GM19438 (cell line): ENCODE results near the gene ETFA.

Source experiments
- ATAC-seq: cut with Tn5 transposase; IDR thresholded peaks from one replicate; pipeline ENCODE4 v1.9.1; 2021; ENCODE audit warnings: low read depth; ENCODE audit not compliant: unreplicated experiment

The ETFA gene

GRCh38 chr15:76340803-76341365 lies 29.6 kb upstream of the ETFA start:
- no peak for ATAC-seq

GRCh38 chr15:76340198-76340802 lies 29.0 kb upstream of the ETFA start:
- no peak for ATAC-seq

DNA sequence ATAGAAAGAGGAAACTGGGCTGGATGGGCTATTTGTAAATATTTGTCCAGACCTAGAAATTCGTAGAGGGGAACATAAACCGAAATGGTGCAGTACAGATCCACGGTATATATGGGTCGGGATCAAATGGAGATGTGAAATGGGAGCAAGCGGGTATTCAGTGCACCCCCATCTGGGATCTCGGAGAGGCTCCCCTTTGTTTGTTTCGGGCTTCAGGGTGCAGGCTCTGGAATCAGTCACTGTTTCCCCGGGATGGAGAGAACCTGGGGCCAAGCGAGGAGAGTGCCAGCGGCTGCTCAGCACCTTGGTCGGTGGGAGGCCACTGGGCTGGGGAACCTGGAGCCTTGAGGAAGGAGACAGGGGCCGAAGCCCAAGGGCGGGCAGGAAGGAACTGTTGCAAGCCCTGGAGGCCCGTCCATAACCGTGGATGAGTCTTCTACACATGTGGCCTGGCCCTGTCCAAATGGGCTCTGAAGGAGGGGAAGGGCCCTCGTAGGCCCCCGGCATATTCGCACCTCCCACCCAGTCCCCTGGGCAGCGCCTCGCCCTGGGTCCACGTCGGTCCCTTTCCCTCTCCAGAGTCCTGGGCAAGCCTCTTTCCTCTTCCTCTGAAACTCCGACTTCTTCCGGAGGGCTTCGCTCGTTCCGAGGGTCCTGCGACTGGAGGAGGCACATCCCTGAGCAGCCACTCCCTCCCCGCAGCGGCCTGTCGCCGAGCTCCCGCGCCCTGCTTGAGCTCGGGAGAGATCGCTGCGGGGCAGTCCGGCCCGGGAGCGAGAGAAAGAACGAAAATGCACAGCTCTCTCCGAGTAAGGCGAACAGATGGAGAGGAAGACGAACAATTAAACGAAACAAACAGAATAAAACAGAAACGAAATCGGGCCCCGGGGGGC lies 28.3 kb upstream of the ETFA start:
- no peak for ATAC-seq

DNA sequence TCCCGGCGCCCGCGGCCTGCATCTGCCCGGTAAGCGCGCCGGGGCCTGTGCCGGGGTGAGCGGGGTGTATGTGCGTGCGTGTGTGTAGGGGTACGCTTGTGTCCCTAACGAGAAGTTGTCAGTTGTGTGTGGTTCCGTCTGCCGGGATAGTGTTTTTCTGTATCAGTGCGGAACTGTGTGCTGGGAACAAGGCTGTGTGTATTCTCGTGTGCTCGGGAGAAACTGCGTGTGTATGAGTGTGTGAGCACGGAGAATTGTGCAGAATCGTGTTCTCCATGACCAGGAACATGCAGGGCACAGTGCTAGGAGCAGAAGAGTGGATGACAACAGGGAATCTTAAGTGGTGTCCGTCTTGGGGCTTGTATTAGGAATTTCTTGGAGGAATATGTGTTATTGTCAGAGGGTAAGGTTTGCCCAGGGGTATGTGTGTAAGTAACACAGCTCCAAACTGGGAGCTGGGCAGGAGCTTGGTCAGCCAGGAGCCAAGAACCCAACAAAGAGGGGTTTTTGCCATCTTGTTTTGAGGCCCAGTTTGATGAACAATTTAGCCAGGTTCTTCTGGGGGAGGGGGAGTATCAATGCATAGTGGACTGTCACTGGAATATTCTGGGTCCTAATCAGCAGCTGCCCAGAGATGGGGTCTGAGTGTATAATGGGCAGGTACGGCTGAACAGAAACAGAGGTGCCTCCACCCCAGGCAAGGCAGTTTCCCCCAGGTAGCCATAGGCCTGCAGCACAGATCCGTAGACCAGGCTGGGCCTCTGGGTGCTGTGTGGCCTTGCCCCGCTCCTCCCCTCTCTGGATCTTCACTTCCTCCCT lies 27.4 kb upstream of the ETFA start:
- ATAC-seq, result no peak

DNA sequence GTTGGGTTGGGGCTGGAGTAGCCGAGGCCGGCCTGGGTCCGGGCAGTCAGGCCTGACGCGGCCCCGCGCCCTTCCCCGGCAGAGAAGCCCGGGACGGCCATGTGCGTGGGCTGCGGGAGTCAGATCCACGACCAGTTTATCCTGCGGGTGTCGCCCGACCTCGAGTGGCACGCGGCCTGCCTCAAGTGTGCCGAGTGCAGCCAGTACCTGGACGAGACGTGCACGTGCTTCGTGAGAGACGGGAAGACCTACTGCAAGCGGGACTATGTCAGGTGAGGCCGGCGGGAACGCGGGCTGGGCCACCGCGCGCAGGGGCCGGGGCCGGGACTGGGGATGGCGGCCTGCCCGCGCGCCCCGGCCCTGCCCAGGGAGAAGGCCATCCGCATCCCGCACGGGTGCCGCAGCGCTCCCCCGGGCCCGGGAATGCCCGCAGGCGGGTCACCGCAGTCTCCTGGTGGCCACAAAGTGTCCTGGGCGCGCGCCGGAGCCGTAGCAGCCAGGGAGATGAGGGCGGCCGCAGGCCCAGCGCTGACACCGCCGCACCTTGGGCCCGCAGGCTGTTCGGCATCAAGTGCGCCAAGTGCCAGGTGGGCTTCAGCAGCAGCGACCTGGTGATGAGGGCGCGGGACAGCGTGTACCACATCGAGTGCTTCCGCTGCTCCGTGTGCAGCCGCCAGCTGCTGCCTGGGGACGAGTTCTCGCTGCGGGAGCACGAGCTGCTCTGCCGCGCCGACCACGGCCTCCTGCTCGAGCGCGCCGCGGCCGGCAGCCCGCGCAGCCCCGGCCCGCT lies 26.6 kb upstream of the ETFA start:
- no peak for ATAC-seq

DNA sequence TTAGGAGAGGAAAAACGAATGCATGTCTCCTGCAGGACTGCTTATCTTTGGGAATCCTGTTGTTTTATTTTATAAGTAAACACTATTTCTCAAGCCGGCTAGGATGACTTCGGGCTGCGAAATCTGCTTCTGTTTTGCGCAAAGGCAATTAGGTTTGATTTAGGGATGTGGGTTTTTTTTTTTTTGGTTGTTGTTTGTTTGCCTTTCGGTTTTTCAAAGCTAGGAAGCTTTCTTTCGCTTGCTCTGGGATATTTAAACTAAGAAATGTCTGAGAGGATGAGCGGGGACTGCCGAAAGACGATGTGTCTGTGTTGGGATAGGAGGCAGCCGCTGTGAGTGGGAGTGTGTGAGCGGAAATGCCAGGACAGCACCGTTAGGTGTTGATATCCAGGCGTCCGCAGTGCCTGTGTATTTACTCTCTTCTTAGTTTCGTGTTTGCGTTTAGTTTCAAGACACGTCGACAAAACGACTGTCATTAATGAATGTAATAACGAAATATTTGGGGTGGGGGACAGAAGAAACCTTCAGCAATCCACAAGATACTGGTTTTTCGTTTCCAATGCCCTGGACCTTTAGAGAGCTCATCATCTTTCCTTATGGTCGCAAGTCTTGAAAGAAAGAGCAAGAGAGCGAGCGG lies 25.9 kb upstream of the ETFA start:
- ATAC-seq, result no peak

DNA sequence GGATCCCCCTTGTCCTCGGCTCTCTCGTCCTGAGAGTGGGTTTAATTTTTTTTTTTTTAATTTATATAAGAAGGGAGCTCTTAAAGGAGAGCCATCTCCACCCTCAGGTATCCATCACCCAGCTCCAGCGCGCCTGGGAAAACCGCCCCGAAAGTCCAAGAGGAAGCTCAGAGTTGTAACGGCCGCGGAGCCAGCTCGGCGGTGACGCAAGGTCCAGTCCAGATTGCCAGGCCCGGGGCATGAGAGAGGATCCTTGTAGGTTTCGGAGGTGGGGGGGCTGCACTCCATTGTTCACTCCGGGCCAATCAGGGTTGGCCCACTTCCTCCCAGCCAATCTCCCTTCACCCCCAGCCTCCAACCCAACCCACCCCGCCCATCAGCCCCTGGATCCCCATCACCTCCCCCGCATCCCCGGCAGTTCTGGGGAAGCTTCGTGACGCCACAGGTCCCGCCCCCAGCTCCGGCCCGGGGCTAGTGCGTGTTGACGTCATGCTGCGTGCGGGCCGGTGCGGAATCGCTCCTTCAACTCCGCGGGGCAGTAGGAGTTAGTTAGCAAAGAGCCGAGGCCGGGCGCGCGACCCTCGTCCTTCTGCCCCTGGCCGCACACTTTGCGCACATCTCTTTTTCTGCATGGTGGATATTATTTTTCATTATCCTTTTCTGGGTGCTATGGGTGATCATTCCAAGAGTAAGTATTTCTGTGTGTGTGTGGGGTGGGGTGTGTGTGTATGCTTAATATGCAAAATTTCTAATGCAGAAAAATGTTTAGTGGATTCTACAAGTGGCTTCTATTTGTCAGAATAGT lies 25.2 kb upstream of the ETFA start, which contains the start of gene ISL2:
TSS of gene ISL2 (plus strand) at position 520 of the 805 bp plus-strand sequence. CDS start at position 631, 111 bp downstream.
- peak; percentile 43 for ATAC-seq

GRCh38 chr15:76335307-76336253 lies 24.3 kb upstream of the ETFA start:
- no peak for ATAC-seq

DNA sequence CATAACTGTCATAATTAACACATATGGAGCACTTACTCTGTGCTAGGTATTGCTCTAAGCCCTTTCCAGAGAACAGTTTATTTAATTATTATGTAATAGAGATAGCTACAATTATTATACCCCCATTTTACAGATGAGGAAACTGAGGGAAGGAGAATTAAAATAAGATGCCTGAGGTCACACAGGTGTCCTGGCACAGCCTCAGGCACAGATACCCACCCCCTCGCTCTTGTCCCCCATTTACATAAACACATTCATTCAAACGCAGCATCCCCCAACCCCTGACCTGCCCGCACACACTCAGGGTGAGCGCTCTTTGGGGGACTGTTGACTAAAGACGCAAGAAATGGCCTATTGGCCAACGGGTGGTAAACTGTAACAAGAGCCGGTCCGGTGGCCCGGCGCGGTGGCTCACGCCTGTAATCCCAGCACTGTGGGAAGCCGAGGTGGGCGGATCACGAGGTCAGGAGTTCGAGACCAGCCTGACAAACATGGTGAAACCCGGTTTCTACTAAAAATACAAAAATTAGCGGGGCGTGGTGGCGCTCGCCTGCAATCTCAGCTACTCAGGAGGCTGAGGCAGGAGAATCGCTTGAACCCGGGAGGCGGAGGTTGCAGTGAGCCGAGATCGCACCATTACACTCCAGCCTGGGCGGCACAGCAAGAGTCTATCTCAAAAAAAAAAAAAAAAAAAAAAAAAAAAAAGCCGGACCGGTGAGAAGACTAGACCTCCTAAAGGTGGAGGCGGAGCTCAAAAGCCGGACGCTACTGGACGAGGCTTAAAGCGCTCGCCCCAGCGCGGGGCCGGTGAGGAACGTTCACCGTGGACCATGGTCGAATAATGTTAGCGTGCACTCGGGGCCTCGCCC lies 23.4 kb upstream of the ETFA start:
- no peak for ATAC-seq

DNA sequence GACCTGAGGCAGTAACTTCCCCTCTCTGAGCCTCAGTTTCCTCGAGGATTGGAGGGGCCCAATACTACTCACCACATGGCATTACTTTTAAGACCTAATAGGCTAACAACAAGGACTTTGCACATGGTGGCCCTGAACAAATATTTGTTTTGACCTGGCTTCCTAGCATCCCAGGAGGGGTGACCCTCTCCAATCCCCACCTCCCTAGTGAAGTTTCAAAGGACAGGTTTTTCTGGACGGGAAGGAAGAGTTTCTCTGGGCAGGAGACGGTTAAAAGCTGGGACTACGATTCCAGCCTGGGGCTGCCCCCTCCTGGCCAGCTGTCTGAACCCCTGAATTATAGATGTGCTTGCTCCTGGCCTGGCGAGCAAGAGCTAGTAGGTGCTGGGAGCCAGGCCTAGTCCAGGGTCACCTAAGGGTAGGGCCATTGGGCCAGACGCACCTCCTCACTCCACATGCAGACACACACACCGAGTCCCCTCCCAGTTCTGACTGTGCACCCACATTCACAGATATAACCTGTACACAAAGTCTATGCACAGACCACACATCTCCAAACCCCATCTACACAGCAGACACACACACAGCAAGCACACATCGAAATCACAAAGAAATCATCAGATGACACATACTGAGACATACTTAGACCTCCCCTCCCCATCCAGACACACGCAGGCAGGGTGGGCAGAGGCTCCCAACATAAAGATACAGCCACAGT lies 22.6 kb upstream of the ETFA start:
- ATAC-seq, result no peak

DNA sequence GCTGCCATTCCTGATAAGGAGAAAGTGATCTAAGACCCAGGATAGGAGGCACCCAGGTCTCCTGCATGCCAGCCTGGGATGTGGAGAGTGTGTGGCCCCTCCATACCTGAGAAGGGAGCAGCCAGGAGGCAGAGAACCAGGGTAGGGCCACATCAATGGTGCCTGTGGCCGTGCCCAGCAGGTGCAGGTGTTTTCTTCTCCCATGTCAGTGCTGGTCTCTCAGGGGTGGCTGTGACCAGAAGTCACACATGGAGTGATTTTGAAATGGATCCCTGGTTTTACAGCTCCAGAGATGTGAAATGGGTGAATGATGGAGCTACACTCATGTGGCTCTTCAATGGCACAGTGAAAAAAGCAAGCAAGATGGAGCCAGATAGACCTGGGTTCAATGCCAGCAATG lies 22.0 kb upstream of the ETFA start:
- no peak for ATAC-seq

DNA sequence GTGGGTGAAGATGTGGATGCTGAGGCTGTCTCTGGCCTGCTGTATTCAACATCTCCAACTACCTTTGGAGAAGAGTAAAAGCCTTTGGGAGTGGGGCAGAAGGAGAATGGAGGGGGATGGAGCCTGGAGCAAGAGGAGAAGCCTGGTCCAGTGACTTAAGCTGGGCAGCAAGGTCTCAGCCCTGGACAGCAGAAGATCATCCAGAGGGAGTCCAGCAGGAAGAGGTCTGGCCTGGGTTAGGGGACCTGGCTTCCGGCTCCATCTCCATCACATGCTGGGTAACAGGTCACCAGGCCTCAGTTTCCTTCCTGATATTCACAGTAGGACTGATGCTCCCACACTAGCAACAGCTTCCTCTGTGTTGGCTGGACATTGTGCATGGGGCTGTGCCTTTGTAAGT lies 21.5 kb upstream of the ETFA start:
- ATAC-seq, result no peak

DNA sequence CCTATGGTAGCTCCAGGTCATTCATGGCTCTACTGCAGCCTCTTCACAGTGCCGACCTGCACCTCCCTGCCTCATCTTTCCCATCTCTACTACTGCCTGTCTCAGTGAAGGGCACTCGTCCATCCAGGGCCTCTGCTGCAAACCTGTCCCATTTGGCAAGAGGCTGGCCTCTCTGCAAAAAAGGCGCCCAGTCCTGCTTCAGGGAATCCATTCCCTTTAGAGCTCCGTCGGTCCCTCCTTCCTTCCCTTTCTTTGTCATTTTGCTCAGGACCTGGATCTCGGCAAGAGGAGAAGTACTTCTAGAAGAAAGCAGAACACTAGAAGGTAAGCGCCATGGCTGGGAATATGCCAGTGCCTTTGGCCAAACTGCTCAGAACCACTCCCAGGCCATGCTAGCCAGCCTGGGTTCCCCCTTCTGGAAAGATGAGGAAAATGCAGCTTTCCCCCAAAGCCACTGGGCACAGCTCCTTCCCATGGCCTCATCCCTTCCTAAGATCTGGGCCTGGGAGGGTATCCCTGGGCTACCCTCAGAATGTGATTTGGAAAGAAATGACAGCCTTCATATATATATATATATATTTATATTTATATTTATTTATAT lies 18.9 kb upstream of the ETFA start:
- ATAC-seq, result no peak

GRCh38 chr15:76328958-76329357 lies 17.7 kb upstream of the ETFA start:
- ATAC-seq, result no peak

DNA sequence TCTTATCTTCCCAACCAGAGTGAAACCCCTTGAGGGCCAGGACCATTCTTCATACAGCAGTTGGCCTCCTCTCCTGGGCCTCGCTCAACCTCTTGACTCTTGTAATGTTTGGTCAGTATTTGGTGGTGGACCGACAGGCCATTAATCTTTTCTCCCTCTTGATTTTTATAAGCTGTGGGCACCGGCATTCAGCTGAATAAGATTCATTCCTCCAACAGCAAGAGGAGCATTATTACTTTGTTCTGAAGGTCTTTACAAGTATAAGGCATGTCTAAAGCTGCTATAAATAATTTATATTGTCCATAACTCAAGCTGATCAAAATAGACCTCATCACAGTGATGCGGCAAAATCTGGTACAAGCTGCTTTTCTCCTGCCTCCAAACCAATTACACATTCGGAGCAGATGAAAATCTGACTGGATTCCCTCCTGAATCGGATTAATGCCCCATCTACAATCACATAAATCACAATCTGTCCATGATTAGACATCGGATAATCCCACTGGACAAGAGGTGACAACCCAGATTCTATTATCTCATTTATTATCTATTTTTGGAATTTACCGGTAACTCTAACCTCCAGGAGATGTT lies 16.9 kb upstream of the ETFA start:
- ATAC-seq, result no peak
